Endothelial cell of umbilical vein (primary cell): ENCODE measurements around the gene LARGE1. TPM values are rescaled to one million over a fixed set of nuclear protein-coding genes. Genes with fewer than 3 reads are reported as not detected.

ENCODE experiments used
- BruUV-seq: library from RNA; stranded (reverse); fragments of 400-500 nt; replicated peaks from 2 replicates; lab custom pipeline; 2021; lab: Mats Ljungman, UMichigan
- CTCF ChIA-PET: fragments of 300-600, 350-600 bp; sonication (Branson Sonifier 250); formaldehyde crosslinking; loops from one replicate; lab custom pipeline; 2021; ENCODE audit warnings: antibody characterized with exemption, inconsistent platforms; lab: Charles Lee
- POLR2A ChIA-PET: fragments of 300-600, 350-600 bp; sonication (Branson Sonifier 250); formaldehyde crosslinking; loops from one replicate; lab custom pipeline; 2021; ENCODE audit warnings: antibody characterized with exemption, inconsistent platforms; lab: Charles Lee
- DNase-seq: peaks from one replicate; pipeline ENCODE4 v3.0.0-alpha.2; 2011; ENCODE audit warnings: low read depth, low spot score
- FAIRE-seq: peaks from 2 replicates; lab custom pipeline; 2011; peaks lifted over from hg19 to GRCh38; lab: Jason Lieb, UNC
- H2AFZ ChIP-seq: 2 replicates; pipeline ENCODE4 v1.6.0; 2012; ENCODE audit warnings: low read depth, low read length, control low read depth, inconsistent platforms
- H3K27ac ChIP-seq: 2 replicates; pipeline ENCODE4 v1.5.1; 2011; ENCODE audit warnings: low read depth, mild to moderate bottlenecking, control low read depth, low read length, moderate library complexity; ENCODE audit not compliant: insufficient read depth
- H3K27me3 ChIP-seq, 2 experiments: 2 replicates each; pipeline versions ENCODE4 v1.6.0 to v1.6.1; 2011; ENCODE audit warnings: low read length in 2 of 2, mixed read lengths in 1 of 2; ENCODE audit not compliant: control insufficient read depth in 2 of 2, insufficient read depth in 2 of 2
- H3K36me3 ChIP-seq, 2 experiments: 2 replicates in 1 of 2; 3 replicates in 1 of 2; pipeline ENCODE4 v1.5.1; 2011; ENCODE audit warnings: low read length in 2 of 2, mild to moderate bottlenecking in 1 of 2, moderate library complexity in 1 of 2; ENCODE audit not compliant: control insufficient read depth in 2 of 2, insufficient read depth in 2 of 2; ENCODE audit errors: extremely low read depth in 1 of 2
- H3K4me1 ChIP-seq: 3 replicates; pipeline ENCODE4 v1.5.1; 2011; ENCODE audit warnings: mild to moderate bottlenecking, low read length; ENCODE audit not compliant: control insufficient read depth, insufficient read depth; ENCODE audit errors: extremely low read depth
- H3K4me2 ChIP-seq: 2 replicates; pipeline ENCODE4 v1.6.1; 2011; ENCODE audit warnings: low read length, control low read depth, mixed read lengths; ENCODE audit not compliant: insufficient read depth
- H3K4me3 ChIP-seq, 3 experiments: fragments of 200-600 bp in 1 of 3; sonication (generic), shearing (Covaris generic) in 1 of 3; replicated peaks in 1 of 3; 2 replicates each; pipeline ENCODE4 v1.5.1; 2011 to 2016; ENCODE audit warnings: control low read depth in 3 of 3, low read length in 3 of 3, mild to moderate bottlenecking in 2 of 3, inconsistent platforms in 1 of 3, low read depth in 1 of 3, moderate library complexity in 1 of 3; ENCODE audit not compliant: insufficient read depth in 1 of 3
- H3K79me2 ChIP-seq: 2 replicates; pipeline ENCODE4 v1.6.0; 2012; ENCODE audit warnings: low read length, inconsistent platforms; ENCODE audit not compliant: control insufficient read depth, insufficient read depth
- H3K9ac ChIP-seq: replicated peaks from 2 replicates; pipeline ENCODE3; 2011; ENCODE audit warnings: low read length, control low read depth; ENCODE audit not compliant: insufficient read depth; ENCODE audit errors: extremely low read depth
- H3K9me1 ChIP-seq: replicated peaks from 3 replicates; pipeline ENCODE4 v1.6.0; 2011; ENCODE audit warnings: mild to moderate bottlenecking, low read length; ENCODE audit not compliant: control insufficient read depth, insufficient read depth; ENCODE audit errors: extremely low read depth
- H3K9me3 ChIP-seq: replicated peaks from 2 replicates; pipeline ENCODE4 v1.5.1; 2012; ENCODE audit warnings: low read length, inconsistent platforms; ENCODE audit not compliant: control insufficient read depth, insufficient read depth
- H4K20me1 ChIP-seq: replicated peaks from 2 replicates; pipeline ENCODE3; 2011; ENCODE audit warnings: mild to moderate bottlenecking, low read length; ENCODE audit not compliant: control insufficient read depth, insufficient read depth; ENCODE audit errors: extremely low read depth
- CTCF ChIP-seq, 2 donors: IDR thresholded peaks; 1 replicate in 1 of 2; 2 replicates in 1 of 2; pipeline ENCODE4 v1.5.1; 2011; ENCODE audit warnings: low read length in 2 of 2, mild to moderate bottlenecking in 2 of 2, moderate library complexity in 2 of 2, control low read depth in 1 of 2, inconsistent platforms in 1 of 2, low read depth in 1 of 2; ENCODE audit not compliant: insufficient read depth in 1 of 2; ENCODE audit errors: extremely low read depth in 1 of 2
- EZH2 ChIP-seq: IDR thresholded peaks from 2 replicates; pipeline ENCODE4 v1.6.1; 2012; ENCODE audit warnings: borderline replicate concordance, low read depth, mild to moderate bottlenecking, moderate library complexity, low read length, inconsistent platforms; ENCODE audit not compliant: severe bottlenecking
- FOS ChIP-seq: IDR thresholded peaks from 2 replicates; pipeline ENCODE4 v1.6.1; 2011; ENCODE audit warnings: mild to moderate bottlenecking, low read length, moderate library complexity, borderline replicate concordance; ENCODE audit not compliant: insufficient read depth
- GATA2 ChIP-seq: IDR thresholded peaks from 2 replicates; pipeline ENCODE4 v1.7.0; 2011; ENCODE audit warnings: low read depth, mild to moderate bottlenecking, moderate library complexity, mixed read lengths, low read length; ENCODE audit not compliant: insufficient read length, insufficient read depth
- JUN ChIP-seq: IDR thresholded peaks from 2 replicates; pipeline ENCODE4 v1.6.1; 2011; ENCODE audit warnings: borderline replicate concordance, low read depth; ENCODE audit not compliant: insufficient read length, insufficient read depth
- MAX ChIP-seq: IDR thresholded peaks from 2 replicates; pipeline ENCODE4 v1.6.1; 2011; ENCODE audit not compliant: insufficient read depth, insufficient read length
- MYC ChIP-seq: IDR thresholded peaks from one replicate; pipeline ENCODE4 v1.6.1; 2011; ENCODE audit warnings: mild to moderate bottlenecking, low read depth, low read length
- POLR2A ChIP-seq: IDR thresholded peaks from 2 replicates; pipeline ENCODE4 v1.6.1; 2012; ENCODE audit warnings: low read depth, mild to moderate bottlenecking, control low read depth, low read length
- POLR2AphosphoS5 ChIP-seq: IDR thresholded peaks from 2 replicates; pipeline ENCODE4 v1.6.1; 2012; ENCODE audit warnings: low read depth, mild to moderate bottlenecking, control low read depth, low read length, moderate library complexity; ENCODE audit not compliant: insufficient read depth
- dilution Hi-C: fragments of 300-500 bp; cut with MboI; formaldehyde crosslinking; loops from one replicate; pipeline ENCODE4 v1.15.0; 2019; ENCODE audit warnings: low sequenced_read_pairs; ENCODE audit not compliant: extremely low pct_ligation_motif_present
- intact Hi-C: fragments of 100-400 bp; cut with micrococcal nuclease; formaldehyde crosslinking; loops from one replicate; pipeline ENCODE4 v1.10.0; 2022
- polyA plus RNA-seq, 4 experiments: library from polyadenylated mRNA; depleted of rRNA in 3 of 4; stranded (reverse) in 3 of 4; unstranded in 1 of 4; fragments of >200 nt; gene quantifications; 2 replicates each; pipeline versions ENCODE4 v1.2.1 to v1.2.3, GENCODE V29; 2011 to 2012; ENCODE audit warnings: missing spikeins in 1 of 4
- total RNA-seq: library from RNA; stranded (reverse); gene quantifications from 2 replicates; pipeline ENCODE4 v1.2.3, GENCODE V29; 2021

LARGE1 gene
- total and polyA plus RNA-seq, 2 donors (not counting 3 experiments of a cell fraction or from before 2014, with no cell fraction given): 0.95 to 4.4 TPM

- DNase-seq (no peak), FAIRE-seq (no peak)
- Histone ChIP-seq H4K20me1 (no peaks in the 10 kb centered on the region), H3K9me1 (no peaks in the 10 kb centered on the region), H3K9ac (no peak overlapping the region), H3K27me3 (no peaks in the 10 kb centered on the region), H3K36me3 (no peaks in the 10 kb centered on the region), H3K4me2 (no peak overlapping the region), H3K27ac (no peak overlapping the region), H3K9me3 (peaks cover 10% of the 10 kb centered on the region), H3K4me1 (no peaks in the 10 kb centered on the region), H3K4me3 (no peak overlapping the region), H3K79me2 (no peaks in the 10 kb centered on the region), H2AFZ (no peak overlapping the region)
- BruUV-seq: no TSS peak
- TF ChIP-seq GATA2 (no peak), MYC (no peak), JUN (no peak), CTCF (IDR thresholded peaks at IDR 0.05; ENCODE audit: extremely low read depth in 1 of 2, insufficient read depth in 1 of 2, low read depth in 1 of 2, low read length in 2 of 2) (no peak), POLR2AphosphoS5 (no peak), MAX (no peak), FOS (no peak), POLR2A (no peak), EZH2 (no peak)
- intact Hi-C loops: no loop called here
- POLR2A ChIA-PET: no interaction called here
- dilution Hi-C loops: no loop called here
- CTCF ChIA-PET: no interaction called here
Observed at GRCh38 chr22:33402325-33402724, 518.0 kb downstream of the LARGE1 start.
